HEK293 (cell line): ENCODE data around the gene LANCL2.

Experiments
- CTCF ChIA-PET: fragments of 350-600 bp; formaldehyde crosslinking; extraction: SDS; loops from one replicate; lab custom pipeline; 2021; ENCODE audit warnings: antibody characterized with exemption; lab: Yijun Ruan, JAX
- POLR2A ChIA-PET: fragments of 300-600 bp; formaldehyde crosslinking; extraction: SDS; loops from one replicate; lab custom pipeline; 2020; ENCODE audit warnings: antibody characterized with exemption, inconsistent platforms; lab: Yijun Ruan, JAX
- H3K27ac ChIP-seq: fragments of 200-500 bp; sonication (Bioruptor generic); 2 replicates; pipeline ENCODE4 v1.5.1; 2014; ENCODE audit warnings: low read depth, low read length, control low read depth, inconsistent platforms; ENCODE audit errors: extremely low read depth
- H3K36me3 ChIP-seq, 2 experiments: fragments of 200-500 bp in 1 of 2; sonication (Bioruptor generic) in 1 of 2; 1 replicate in 1 of 2; 2 replicates in 1 of 2; pipeline ENCODE4 v1.5.1; 2014 to 2017; ENCODE audit warnings: inconsistent platforms in 2 of 2, low read length in 2 of 2; ENCODE audit not compliant: control insufficient read depth in 2 of 2, insufficient read depth in 1 of 2
- H3K4me1 ChIP-seq: fragments of 200-500 bp; sonication (Bioruptor generic); 2 replicates; pipeline ENCODE4 v1.5.1; 2014; ENCODE audit warnings: mild to moderate bottlenecking, low read length, inconsistent platforms; ENCODE audit not compliant: control insufficient read depth, insufficient read depth
- H3K4me3 ChIP-seq: 2 replicates; pipeline ENCODE4 v1.5.1; 2011; ENCODE audit warnings: low read depth, mild to moderate bottlenecking, control low read depth, low read length, moderate library complexity
- H3K9me3 ChIP-seq: fragments of 200-500 bp; sonication (Bioruptor generic); 2 replicates; pipeline ENCODE4 v1.5.1; 2014; ENCODE audit warnings: low read depth, low read length, inconsistent platforms; ENCODE audit not compliant: control insufficient read depth, insufficient read depth
- BCL11A ChIP-seq: fragments of 450-650 bp; formaldehyde crosslinking; IDR thresholded peaks from 2 replicates; pipeline ENCODE4 v1.5.1; 2016; ENCODE audit warnings: low read depth, missing biosample characterization, missing genetic modification characterization
- GLIS2 ChIP-seq: fragments of 450-650 bp; formaldehyde crosslinking; IDR thresholded peaks from 2 replicates; pipeline ENCODE4 v1.5.1; 2016; ENCODE audit warnings: missing biosample characterization, missing genetic modification characterization
- HOXC10 ChIP-seq: sonication (generic); formaldehyde crosslinking; IDR thresholded peaks from 2 replicates; pipeline ENCODE4 v1.8.1; 2023; ENCODE audit warnings: mild to moderate bottlenecking, missing genetic modification reagents
- INSM2 ChIP-seq: fragments of 450-650 bp; formaldehyde crosslinking; IDR thresholded peaks from 2 replicates; pipeline ENCODE4 v1.5.1; 2016; ENCODE audit warnings: missing biosample characterization, missing genetic modification characterization
- KLF10 ChIP-seq: fragments of 450-650 bp; IDR thresholded peaks from 2 replicates; pipeline ENCODE4 v1.5.1; 2018; ENCODE audit warnings: missing biosample characterization, mild to moderate bottlenecking, missing genetic modification characterization
- KLF8 ChIP-seq: fragments of 450-650 bp; formaldehyde crosslinking; IDR thresholded peaks from 2 replicates; pipeline ENCODE4 v1.5.1; 2016; ENCODE audit warnings: missing biosample characterization, missing genetic modification characterization
- MYNN ChIP-seq: fragments of 450-650 bp; formaldehyde crosslinking; IDR thresholded peaks from 2 replicates; pipeline ENCODE4 v1.5.1; 2016; ENCODE audit warnings: missing biosample characterization, missing genetic modification characterization, borderline replicate concordance
- PRDM2 ChIP-seq: fragments of 450-650 bp; formaldehyde crosslinking; IDR thresholded peaks from 2 replicates; pipeline ENCODE4 v1.5.1; 2016; ENCODE audit warnings: missing biosample characterization, missing genetic modification characterization, borderline replicate concordance
- SCRT2 ChIP-seq: fragments of 450-650 bp; formaldehyde crosslinking; IDR thresholded peaks from 2 replicates; pipeline ENCODE4 v1.5.1; 2016; ENCODE audit warnings: missing biosample characterization, missing genetic modification characterization
- SP3 ChIP-seq: fragments of 450-650 bp; formaldehyde crosslinking; IDR thresholded peaks from 2 replicates; pipeline ENCODE4 v1.5.1; 2016; ENCODE audit warnings: missing biosample characterization, missing genetic modification characterization
- TCF7L2 ChIP-seq: IDR thresholded peaks from 2 replicates; pipeline ENCODE4 v1.6.1; 2011; ENCODE audit warnings: low read depth, mild to moderate bottlenecking, inconsistent platforms, low read length, moderate library complexity, borderline replicate concordance
- TSHZ1 ChIP-seq: fragments of 450-650 bp; formaldehyde crosslinking; IDR thresholded peaks from 2 replicates; pipeline ENCODE4 v1.5.1; 2016; ENCODE audit warnings: missing biosample characterization, missing genetic modification characterization, borderline replicate concordance
- YY1 ChIP-seq: fragments of 450-650 bp; formaldehyde crosslinking; IDR thresholded peaks from 2 replicates; pipeline ENCODE4 v1.5.1; 2018; ENCODE audit warnings: missing biosample characterization, missing genetic modification characterization
- ZBTB17 ChIP-seq: fragments of 450-650 bp; formaldehyde crosslinking; IDR thresholded peaks from 2 replicates; pipeline ENCODE4 v1.5.1; 2016; ENCODE audit warnings: missing biosample characterization, missing genetic modification characterization
- ZIC2 ChIP-seq: fragments of 450-650 bp; formaldehyde crosslinking; IDR thresholded peaks from 2 replicates; pipeline ENCODE4 v1.5.1; 2016; ENCODE audit warnings: missing biosample characterization, missing genetic modification characterization
- ZNF121 ChIP-seq: fragments of 450-650 bp; formaldehyde crosslinking; IDR thresholded peaks from 2 replicates; pipeline ENCODE4 v1.5.1; 2016; ENCODE audit warnings: missing biosample characterization, missing genetic modification characterization
- ZNF146 ChIP-seq: fragments of 450-650 bp; formaldehyde crosslinking; IDR thresholded peaks from 2 replicates; pipeline ENCODE4 v1.5.1; 2016; ENCODE audit warnings: missing biosample characterization, missing genetic modification characterization
- ZNF169 ChIP-seq: fragments of 450-650 bp; formaldehyde crosslinking; IDR thresholded peaks from 2 replicates; pipeline ENCODE4 v1.5.1; 2016; ENCODE audit warnings: missing biosample characterization, missing genetic modification characterization
- ZNF26 ChIP-seq: fragments of 450-650 bp; formaldehyde crosslinking; IDR thresholded peaks from 2 replicates; pipeline ENCODE4 v1.5.1; 2016; ENCODE audit warnings: missing biosample characterization, missing genetic modification characterization
- ZNF335 ChIP-seq: fragments of 450-650 bp; formaldehyde crosslinking; conservative IDR thresholded peaks from 2 replicates; pipeline ENCODE4 v1.5.1; 2016; ENCODE audit warnings: missing biosample characterization, missing genetic modification characterization
- ZNF391 ChIP-seq: fragments of 450-650 bp; formaldehyde crosslinking; IDR thresholded peaks from 2 replicates; pipeline ENCODE4 v1.5.1; 2016; ENCODE audit warnings: low read depth, missing biosample characterization, missing genetic modification characterization, borderline replicate concordance
- ZNF624 ChIP-seq: fragments of 450-650 bp; formaldehyde crosslinking; IDR thresholded peaks from 2 replicates; pipeline ENCODE4 v1.5.1; 2017; ENCODE audit warnings: missing biosample characterization, missing genetic modification characterization
- ZNF664 ChIP-seq: fragments of 450-650 bp; formaldehyde crosslinking; IDR thresholded peaks from 2 replicates; pipeline ENCODE4 v1.5.1; 2016; ENCODE audit warnings: missing biosample characterization, missing genetic modification characterization
- ZSCAN30 ChIP-seq: fragments of 450-650 bp; IDR thresholded peaks from 2 replicates; pipeline ENCODE4 v1.5.1; 2018; ENCODE audit warnings: missing biosample characterization, mild to moderate bottlenecking, missing genetic modification characterization, moderate library complexity

The LANCL2 gene

GRCh38 chr7:55365205-55365674 is at the start of gene LANCL2:
TSS of gene LANCL2 (plus strand) at chr7:55365337. CDS start at chr7:55366026, 689 bp downstream.
- ChIA-PET POLR2A (interaction anchor here (0.9 to 1.9 kb wide), 11 partner anchors 10 to 741 kb away, joined by 3 to 10 read pairs (median 4); partner anchors contain the start of genes CCT6A, CHCHD2, PSPH and SEC61G), CTCF (interaction anchor here (1.5 kb wide), 1 partner anchor 11 kb away, joined by 3 read pairs; no protein-coding TSS in a partner anchor)
- peak within 1 kb of the TSS; percentile 91 for H3K4me3 ChIP-seq
- peak within 1 kb of the TSS; percentile 93 for H3K27ac ChIP-seq
- peaks cover 2% of the 10 kb centered on the region; the same call in 1 of the 2 replicates for H3K4me1 ChIP-seq
- H3K36me3 ChIP-seq = no peaks in the 10 kb centered on the region; a peak in 1 of 3 replicates
- no peak for TF ChIP-seq ZSCAN30
- TF ChIP-seq SCRT2 (tag by site-specific recombination) = peak; percentile 71
- peak; percentile 84 for TF ChIP-seq ZIC2
- TF ChIP-seq ZNF335 = peak; percentile 35; the same call in 1 of the 2 replicates
- TF ChIP-seq ZNF121 (tag by site-specific recombination) = no peak
- no peak for TF ChIP-seq ZNF26
- no peak for TF ChIP-seq ZNF664 (tag by site-specific recombination)
- TF ChIP-seq SP3 (tag by site-specific recombination) = peak; percentile 21
- TF ChIP-seq INSM2 (tag by site-specific recombination) = no peak
- no peak for TF ChIP-seq ZNF169 (tag by site-specific recombination)
- no peaks in the 10 kb centered on the region for H3K9me3 ChIP-seq

- Histone ChIP-seq H3K36me3 (no peaks in the 10 kb centered on the region), H3K4me3 (no peak overlapping the region), H3K4me1 (no peaks in the 10 kb centered on the region), H3K9me3 (no peaks in the 10 kb centered on the region), H3K27ac (no peak overlapping the region)
- POLR2A ChIA-PET = no interaction called here
- TF ChIP-seq ZNF146 (no peak), ZNF391 (no peak), MYNN (tag by site-specific recombination) (no peak), YY1 (tag by site-specific recombination) (no peak), ZNF624 (tag by site-specific recombination) (no peak), GLIS2 (tag by site-specific recombination) (no peak), PRDM2 (tag by site-specific recombination) (no peak), KLF10 (tag by site-specific recombination) (no peak), TSHZ1 (tag by site-specific recombination) (no peak), BCL11A (tag by site-specific recombination) (no peak), KLF8 (no peak), HOXC10 (CRISPR knock-in tag) (no peak), TCF7L2 (no peak), ZBTB17 (no peak)
- CTCF ChIA-PET = interaction anchor here (0.7 kb wide), 1 partner anchor 855 kb away, joined by 4 read pairs; no protein-coding TSS in a partner anchor
Measured at GRCh38 chr7:55325371-55325792, 39.8 kb upstream of the LANCL2 start.
